Sigmoid colon (tissue), 4 donors: ENCODE measurements around the gene ADAMTS17.

ENCODE experiments used
- EP300 ChIP-seq, 4 donors: sonication (generic); formaldehyde crosslinking; IDR thresholded peaks; one replicate each; pipeline ENCODE4 v1.6.1; 2017; ENCODE audit warnings: antibody characterized with exemption in 4 of 4
- POLR2AphosphoS5 ChIP-seq, 4 donors: sonication (generic); formaldehyde crosslinking; IDR thresholded peaks; one replicate each; pipeline ENCODE4 v1.6.1; 2017; ENCODE audit warnings: antibody characterized with exemption in 4 of 4
- TF ChIP-seq, protein P1 (sequence below), 4 experiments: fragments of 450-650 bp in 3 of 4; fragments of 200-600 bp in 1 of 4; IDR thresholded peaks; one replicate each; pipeline ENCODE4 v1.5.1; 2016 to 2019; ENCODE audit warnings: antibody characterized with exemption in 4 of 4, mild to moderate bottlenecking in 3 of 4, moderate library complexity in 2 of 4

DNA sequence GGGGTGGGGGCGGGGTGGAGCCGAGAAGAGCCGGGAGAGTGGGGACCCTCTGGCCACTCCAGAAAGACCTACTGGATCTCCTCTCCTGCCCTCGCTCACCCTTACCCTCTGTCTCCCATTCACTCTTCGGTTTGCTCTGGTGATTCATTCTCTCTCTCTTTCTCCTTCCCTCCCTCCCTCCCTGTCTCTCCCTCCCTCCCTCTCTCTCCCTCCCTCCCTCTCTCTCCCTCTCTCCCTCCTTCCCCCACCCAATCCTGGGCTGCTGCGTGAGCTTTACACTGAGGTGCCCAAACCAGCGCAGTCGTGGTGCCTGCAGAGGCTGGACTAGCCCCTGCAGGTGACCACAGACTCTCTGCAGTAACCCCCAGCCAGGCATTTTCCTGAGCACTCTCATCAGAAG, 32.2 kb upstream of the ADAMTS17 start:
- TF ChIP-seq, protein P1, sequence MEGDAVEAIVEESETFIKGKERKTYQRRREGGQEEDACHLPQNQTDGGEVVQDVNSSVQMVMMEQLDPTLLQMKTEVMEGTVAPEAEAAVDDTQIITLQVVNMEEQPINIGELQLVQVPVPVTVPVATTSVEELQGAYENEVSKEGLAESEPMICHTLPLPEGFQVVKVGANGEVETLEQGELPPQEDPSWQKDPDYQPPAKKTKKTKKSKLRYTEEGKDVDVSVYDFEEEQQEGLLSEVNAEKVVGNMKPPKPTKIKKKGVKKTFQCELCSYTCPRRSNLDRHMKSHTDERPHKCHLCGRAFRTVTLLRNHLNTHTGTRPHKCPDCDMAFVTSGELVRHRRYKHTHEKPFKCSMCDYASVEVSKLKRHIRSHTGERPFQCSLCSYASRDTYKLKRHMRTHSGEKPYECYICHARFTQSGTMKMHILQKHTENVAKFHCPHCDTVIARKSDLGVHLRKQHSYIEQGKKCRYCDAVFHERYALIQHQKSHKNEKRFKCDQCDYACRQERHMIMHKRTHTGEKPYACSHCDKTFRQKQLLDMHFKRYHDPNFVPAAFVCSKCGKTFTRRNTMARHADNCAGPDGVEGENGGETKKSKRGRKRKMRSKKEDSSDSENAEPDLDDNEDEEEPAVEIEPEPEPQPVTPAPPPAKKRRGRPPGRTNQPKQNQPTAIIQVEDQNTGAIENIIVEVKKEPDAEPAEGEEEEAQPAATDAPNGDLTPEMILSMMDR (IDR thresholded peaks at IDR 0.05), result no peak
- TF ChIP-seq POLR2AphosphoS5 (IDR thresholded peaks at IDR 0.05), result no peak
- TF ChIP-seq EP300 (IDR thresholded peaks at IDR 0.05), result no peak
